ENCODE results near the gene GMFB.
"Not testable (repeated sequence)": the region's sequence is repeated elsewhere in the genome, so short reads cannot be mapped to it uniquely, and the experiment has no call there.

GMFB gene

DNA sequence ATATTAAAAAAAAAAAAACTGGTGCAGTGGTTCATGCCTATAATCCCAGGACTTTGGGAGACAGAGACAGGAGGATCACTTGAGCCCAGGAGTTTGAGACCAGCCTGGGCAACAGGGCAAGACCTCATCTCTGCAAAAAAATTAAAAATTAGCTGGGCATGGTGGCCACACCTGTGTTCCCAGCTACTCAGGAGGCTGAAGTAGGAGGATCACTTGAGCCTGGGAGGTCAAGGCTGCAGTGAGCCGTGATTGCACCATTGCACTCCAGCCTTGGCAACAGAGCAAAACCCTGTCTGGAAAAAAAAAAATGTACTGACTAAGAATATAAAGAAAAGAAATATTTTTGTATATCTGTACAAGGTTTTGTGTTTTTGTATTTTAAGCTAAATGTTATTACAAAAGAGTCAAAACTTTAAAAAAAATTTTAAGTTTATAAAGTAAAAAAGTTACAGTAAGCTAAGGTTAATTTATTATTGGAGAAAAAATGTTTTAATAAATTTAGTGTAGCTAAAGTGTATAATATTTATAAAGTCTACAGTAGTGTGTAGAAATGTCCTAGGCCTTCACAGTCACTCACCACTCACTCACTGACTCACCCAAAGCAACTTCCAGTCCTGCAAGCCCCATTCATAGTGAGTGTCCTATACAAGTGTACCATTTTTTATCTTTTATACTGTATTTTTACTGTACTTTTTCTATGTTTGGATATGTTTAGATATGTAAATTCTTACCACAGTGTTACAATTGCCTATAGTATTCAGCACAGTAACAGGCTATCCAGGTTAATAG lies 31.8 kb downstream of the GMFB start:
- not testable (repeated sequence) for DNase-seq

DNA sequence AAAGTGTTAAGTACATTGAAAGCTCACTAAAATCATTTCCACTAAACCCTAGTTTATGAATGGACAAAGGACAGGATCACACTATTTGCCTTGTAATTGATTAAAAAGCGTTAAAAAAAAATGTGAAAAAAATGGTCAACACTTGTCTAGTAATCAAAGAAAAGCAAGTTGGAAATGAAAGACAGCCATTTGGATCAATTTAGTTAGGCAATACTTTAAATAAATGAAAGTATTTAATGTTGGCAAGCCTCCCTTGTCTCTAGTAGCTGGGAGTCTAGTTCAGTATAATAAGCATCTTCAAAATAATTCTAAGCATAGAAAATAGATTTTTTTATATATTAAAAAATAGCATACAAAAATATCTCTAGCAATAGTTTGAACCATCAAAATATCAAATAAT lies 33.4 kb downstream of the GMFB start:
- DNase-seq = no peak

DNA sequence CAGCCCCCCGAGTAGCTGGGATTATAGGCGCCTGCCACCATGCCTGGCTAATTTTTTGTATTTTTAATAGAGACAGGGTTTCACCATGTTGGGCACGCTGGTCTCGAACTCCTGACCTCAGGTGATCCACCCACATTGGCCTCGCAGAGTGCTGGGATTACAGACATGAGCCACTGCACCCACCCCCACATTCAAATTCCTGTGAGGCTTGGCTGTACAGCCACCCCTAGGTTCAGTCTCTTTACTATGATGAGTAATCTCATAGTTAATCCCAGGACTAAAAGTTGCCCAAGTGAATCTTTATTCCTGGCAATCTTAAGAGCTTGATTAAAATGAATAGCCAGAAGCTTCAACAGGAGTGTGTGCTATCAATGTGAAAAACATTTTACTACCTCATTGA lies 34.8 kb downstream of the GMFB start:
- not testable (repeated sequence) for DNase-seq

DNA sequence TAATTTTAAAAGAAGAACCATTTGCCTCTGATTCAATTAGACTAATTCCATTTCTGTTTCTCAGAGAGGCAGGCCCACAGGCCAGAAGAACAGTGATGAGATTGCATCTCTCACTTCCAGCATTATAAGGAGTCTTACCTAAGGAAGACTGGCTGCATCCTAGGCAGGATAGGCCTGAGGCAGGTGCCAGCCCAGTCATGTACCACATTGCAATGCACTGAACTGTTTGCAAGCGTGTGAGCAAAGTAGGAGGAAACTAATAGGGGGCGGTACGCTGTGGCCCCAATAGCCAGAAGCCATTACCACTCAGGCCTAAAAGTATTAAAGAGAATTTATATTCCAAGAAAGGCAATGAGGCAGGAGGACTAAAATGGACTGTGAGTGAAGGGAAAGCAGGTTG lies 35.5 kb downstream of the GMFB start:
- DNase-seq = no peak

DNA sequence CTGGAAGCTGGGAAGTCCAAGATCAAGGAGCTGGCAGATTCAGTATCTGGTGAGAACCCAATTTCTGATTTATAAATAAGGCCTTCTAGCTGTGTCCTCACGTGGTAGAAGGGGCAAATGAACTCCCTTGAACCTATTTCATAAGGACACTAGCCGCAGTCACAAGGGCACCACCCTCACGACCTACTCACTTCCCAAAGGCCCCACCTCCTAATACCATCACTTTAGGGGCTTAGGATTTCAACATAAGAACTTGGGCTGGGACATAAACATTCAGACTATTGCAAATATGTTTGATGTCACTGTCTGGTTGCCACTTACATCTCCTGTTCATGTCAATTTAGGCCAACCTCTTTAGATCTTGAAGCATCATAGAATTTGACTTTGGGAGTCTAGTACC lies 36.8 kb downstream of the GMFB start:
- no peak for DNase-seq

DNA sequence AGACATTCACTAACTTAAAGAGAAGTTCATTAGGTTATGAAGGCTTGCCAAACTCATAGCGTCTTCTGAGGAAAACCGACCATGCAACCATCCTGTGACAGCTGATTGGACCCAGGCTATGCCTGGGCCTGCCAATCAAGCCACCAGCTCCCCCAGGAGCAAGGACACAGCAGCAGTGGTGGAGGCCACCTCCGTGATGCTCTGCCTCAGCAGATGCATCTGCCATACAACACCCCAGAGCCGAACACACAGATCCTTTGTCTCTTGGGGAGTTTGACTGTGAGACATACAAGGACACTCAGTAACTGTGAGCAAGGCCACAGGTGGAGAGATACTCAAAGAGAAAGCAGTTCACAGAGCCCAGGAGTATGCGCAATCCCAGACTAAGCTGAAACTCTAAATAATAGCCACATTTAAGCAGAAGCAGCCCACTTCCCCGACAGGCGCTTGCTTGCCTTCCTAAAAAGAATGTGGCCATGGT lies 37.6 kb downstream of the GMFB start:
- no peak for DNase-seq

DNA sequence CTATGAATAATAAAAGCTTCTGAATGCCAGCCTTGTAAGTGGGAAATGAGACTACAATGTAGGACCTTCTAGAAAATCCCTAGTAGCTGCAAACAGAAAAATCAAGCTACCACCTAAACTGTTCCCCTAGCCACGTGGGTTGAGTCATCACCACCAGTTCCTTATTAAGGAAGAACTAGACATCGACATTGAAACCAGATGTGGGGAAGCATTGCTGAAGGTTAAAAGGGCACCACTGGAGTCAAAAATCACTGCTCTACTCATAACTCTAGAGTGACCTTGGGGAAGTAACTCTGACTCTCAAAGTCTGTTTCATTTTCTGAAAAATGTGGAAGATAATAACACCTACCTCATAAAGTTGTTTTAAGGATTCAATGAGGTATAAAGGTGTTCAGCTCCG lies 38.2 kb downstream of the GMFB start:
- no peak for DNase-seq

DNA sequence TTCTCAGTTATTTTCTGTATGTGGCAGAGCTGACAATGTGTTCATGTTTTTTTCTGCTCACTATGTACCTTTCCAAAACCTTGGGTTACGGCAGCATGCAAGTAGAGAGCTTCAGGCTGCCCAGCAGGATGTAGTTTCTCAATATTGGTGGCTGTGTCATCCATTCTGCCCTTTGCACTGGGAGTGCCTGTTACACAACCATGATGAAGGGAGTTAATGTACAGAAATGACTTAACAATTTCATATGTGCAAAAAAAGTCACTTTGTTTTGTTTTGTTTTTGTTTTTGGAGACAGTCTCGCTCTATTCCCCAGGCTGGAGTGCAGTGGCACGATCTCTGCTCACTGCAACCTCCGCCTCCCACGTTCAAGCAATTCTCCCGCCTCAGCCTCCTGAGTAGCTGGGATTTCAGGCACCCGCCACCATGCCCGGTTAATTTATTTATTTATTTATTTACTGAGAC lies 41.5 kb downstream of the GMFB start:
- DNase-seq = peak; percentile 9

DNA sequence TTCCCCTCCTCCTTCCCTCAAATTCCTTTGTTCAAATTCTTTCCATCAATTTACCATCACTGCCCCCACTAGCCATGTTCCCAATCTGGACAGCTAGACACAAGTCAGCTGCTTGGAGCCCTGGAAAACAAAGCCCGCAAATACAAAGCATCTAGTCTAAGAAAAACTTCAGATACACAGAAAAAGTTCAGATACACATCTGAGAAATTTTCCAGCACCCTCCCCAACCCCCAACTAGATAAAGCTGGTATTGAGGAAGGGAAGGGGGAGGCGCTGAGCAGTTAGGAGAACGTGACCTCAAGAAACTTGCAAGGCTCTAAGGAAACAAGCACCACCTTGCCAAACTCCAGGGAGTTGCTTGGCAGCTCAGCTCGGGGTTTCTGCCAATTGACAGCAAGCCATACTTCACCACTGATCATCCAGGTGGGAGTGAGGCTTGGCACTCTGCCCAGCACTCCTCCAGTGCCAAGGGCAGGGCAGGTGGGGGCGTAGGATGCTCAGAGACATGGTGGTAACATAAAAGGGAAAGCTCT lies 42.6 kb downstream of the GMFB start:
- DNase-seq = no peak

DNA sequence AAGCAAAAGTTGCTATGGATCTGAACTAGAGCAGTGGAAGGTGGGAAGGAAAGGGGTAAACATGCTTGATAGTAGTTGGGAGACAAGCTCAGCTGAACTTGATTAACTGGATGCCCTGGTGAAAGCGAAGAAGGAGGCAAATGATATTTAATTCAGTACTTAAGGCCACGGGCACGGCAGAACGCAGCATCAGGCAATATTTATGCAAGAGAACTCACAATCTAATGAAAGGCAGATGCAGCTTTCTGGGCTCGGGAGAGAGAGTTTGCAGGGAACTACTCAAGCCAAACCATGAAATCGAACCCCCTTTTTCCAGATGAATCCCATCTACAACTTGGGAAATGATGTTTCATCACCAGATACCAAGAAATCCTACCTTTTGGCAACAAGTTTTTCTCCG lies 44.1 kb downstream of the GMFB start:
- no peak for DNase-seq

DNA sequence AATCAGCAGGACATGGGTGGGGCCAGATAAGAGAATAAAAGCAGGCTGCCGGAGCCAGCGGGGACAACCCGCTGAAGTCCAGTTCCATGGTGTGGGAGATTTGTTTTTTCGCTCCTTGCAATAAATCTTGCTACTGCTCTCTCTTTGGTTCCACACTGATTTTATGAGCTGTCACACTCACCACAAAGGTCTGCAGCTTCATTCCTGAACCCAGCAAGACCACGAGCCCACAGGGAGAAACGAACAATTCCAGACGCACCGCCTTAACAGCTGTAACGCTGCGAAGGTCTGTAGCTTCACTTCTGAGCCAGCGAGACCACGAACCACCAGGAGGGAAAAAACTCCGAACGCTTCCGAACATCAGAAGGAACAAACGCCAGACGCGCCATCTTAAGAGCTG lies 44.8 kb downstream of the GMFB start:
- DNase-seq = no peak

DNA sequence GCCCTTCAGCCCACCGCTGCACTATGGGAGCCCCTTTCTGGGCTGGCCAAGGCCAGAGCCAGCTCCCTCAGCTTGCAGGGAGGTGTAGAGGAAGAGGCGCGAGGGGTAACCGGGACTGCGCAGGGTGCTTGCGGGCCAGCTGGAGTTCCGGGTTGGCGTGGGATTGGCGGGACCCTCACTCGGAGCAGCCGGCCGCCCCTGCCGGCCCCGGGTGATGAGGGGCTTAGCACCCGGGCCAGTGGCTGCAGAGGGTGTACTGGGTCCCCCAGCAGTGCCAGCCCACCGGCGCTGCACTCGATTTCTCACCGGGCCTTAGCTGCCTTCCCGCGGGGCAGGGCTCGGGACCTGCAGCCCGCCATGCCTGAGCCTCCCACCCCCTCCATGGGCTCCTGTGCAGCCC lies 45.8 kb downstream of the GMFB start:
- not testable (repeated sequence) for DNase-seq

DNA sequence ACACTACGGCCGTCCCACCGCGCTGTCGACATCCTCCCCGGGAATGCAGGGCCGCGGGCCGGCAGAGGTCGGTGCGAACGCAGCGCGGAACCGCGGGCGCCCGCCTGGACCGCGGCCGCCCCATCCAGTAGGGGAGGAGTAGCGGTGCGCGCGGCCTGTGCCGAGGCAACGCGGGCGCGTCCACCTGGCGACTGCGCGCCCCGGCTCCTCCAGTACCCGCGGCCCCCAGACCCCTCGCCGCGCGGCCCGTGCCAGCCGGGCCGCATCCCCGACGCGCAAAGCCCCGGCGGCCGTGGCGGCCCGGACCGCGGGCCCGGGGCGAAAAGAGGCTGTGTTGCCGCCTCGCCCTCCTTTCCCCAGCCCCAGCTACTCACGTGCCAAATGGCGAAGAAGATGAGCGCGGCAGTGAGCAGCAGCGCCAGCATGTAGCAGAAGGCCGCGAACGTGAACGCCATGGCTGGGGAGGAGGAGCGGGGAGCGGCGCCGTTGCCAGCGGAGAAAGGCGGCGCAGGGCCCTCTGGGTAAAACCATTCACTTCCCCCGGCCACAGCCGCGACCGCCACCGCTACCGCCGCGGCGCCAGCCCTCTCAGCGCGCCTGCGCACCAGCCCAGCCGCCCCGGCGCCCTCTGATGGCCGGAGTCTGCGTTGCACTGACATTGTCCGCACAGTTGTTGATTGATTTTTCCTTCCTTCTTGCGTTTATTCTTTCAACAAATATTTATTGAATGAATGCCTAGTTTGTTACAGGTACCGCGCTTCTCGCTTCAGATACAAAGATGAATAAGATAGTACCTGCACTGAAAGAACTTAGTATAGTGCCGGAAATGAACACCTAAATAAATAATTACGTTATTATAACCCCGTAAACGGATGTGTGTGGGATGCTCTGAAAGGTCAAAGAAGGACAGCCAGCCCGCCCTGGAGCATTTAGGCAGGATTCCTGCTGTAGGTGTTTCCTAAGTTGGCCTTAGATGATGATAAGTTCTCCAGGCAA lies 47.6 kb downstream of the GMFB start, which contains the start of gene CNIH1:
Gene CNIH1, minus strand, starts transcription at position 502 of the 996 bp plus-strand sequence. Its CDS starts 47 bp downstream, at position 455.
- DNase-seq = peak; percentile 93

DNA sequence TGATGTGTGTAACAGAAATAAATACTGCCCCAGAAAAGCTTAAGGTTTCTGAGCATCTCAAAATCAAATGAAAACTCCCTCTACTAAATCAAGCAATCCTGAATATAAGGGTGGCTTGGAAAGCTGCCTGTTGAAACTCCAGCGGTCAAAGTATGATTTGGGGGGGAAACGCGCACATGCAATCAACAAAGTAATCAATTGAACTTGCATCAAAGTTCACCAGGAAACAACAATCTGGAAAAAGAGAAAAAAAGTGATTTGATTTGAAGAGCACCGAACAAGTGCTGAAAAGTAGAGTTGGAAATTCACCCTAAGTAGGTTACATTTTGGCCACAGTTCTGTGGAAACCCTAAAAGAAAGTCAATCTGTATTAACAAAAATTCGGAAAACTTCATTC lies 48.3 kb downstream of the GMFB start:
- DNase-seq = no peak

DNA sequence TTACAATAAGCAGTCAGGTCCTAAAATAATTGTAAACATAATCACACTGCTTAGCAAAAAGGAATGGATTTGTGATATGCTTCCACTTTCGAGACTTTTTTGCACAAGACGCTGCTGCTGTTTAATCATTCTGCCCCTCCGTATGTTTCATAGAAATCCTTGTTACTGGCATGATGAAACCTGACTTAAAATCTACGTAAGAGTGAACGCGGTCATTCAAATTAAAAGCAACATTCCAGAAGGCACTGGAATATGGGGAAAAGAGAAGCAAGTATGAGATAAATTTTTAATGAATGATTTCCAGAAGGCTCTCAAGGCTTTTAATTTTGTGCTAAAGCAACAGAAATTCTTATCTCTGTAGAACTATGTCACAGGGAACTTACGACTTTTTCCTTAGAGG lies 48.7 kb downstream of the GMFB start:
- no peak for DNase-seq

DNA sequence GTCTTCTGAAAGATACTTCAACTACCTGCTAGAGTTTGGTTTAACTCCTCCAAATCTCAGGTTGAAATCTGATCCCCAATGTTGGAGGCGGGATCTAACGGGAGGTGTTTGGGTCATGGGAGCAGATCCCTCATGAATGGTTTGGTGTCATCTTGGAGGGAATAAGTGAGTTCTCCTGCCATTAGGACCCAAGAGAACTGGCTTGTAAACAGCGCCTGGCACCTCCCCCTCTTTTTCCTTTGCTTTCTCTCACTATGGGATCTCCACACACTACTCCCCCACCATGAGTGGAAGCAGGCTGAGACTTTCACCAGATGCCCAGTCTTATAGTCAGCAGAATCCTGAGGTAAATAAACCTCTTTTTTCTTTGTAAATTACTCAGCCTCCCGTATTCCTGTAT lies 50.1 kb downstream of the GMFB start:
- no peak for DNase-seq

DNA sequence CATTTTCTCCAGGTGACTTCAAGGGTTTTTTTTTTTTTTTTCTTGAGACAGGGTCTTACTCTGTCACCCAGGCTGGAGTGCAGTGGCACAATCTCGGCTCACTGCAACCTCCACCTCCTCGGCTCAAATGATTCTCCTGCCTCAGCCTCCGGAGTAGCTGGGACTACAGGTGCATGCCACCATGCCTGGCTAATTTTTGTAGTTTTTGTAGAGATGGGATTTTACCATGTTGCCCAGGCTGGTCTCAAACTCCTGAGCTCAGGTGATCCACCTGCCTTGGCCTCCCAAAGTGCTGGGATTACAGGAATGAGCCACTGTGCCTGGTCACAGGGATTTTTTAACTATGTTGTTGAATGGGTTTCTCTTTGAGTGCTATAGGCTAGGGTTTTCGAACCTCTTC lies 50.8 kb downstream of the GMFB start:
- DNase-seq = not testable (repeated sequence)

DNA sequence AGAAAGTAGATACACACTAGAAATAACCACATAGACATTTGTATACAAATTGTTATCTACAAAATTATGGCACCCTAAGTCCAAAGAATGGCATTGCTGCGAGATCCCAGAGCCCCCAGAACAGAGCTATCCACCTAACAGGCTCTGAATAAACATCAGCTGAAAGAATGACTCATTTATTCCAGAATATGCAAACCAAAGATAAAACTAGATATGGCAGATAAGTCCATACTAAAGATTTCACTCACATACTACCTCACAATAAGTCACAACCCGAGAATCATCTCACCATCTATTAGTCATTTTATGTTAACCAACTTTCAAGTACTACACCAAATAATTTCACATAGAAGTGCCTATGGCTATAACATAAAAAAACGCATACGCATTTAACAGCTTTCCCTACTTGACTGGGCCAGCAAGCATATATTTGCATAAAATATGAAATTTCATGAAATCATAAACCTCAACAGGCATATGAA lies 53.2 kb downstream of the GMFB start:
- peak; percentile 6 for DNase-seq

DNA sequence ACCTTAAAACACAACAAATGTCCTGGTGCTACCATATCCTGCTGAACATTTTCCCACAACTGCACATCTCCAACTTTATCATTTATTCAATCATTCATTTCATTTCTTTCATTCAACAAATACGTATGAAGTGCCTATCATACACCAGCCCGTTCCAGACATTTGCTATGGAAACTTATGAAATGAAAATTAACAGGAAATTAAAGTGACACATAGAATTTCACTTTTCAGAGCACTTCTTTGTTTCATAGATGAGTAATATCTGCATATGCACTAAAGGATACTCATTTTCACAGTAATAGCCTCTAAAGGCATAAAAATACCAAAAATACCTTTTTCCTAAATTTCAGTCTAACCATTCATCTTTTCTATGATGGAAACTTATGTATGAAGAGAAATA lies 60.3 kb downstream of the GMFB start:
- DNase-seq = no peak

DNA sequence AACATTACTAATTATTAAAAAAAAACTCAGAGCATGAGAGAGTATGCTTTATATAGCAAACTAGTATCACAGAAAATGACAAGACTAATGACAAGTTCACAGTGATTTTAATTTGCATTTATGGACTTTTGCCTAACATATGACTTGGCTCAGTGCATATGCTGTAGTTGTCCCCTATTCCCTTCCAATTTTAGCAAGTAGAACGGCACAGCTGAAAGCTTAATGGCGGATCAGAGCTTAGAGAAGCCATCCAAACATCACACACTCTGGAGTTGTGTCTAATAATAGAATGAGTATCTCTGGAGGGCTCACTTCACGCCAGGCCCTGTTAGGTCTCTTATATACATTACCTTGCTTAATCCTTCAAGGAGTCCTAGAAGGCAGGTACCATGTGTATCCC lies 60.9 kb downstream of the GMFB start:
- no peak for DNase-seq

DNA sequence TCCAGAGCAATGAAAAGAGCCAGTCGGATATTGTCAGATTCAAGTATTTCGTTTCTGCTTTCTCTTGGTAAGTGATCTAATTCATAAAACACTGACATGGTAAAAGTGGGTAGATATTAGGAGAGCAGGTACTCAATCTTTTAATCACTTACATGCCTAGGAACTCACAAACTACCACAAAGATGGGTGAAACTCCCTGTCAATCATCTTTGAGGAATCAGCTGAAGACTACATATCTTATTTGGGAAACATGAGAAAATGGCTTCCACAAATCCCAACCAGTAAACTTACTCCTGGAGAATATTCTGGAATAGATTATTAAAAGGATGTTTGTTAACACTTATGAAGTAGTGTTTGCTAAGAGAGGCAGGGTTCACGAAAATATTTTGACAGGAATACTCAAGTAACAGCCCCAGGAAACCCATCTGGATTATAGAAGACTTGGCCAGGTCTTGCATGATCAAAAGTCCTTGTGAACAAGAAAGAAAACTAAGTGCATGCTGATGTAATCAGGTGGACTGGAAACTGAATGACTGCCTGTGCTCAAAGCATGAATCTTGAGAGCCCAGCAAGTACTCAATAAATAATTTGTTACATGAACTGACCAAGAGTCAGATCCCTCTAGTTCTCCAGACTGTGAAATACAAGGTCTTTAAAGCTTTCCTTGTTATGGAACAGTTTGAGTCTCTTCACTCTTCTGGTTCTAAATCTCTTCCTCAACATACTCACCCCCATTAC lies 63.1 kb downstream of the GMFB start:
- DNase-seq = no peak

DNA sequence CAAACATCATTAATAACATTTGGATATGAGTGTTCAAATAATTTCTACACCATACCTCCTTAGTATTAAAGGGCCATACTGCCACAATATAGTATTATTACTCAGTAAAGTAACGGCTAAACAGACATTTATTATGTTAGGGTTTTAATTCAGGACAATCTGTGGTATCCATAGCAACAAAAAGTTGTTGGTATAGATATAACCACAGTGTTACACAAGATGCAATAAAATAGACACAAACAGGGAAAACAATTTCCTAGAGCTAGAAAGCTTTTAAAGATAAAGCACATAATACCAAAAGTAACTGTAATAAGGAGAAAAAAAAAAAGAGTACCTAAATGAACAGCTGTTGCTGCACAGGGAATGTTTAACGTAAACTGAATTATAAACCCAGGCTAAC lies 63.7 kb downstream of the GMFB start:
- DNase-seq = no peak
